Activated T-helper 1 cell treated with anti-CD3 and anti-CD28 coated beads, Interleukin-12 subunit alpha, Interleukin-12 subunit beta, Interleukin-2, Interleukin-4 antibody, amounts not matched to agents 30 ng/mL and 10 ng/mL and 1 ng/mL, durations not matched to agents 14 hours and 24 hours and 36 hours (primary cell): ENCODE data around the gene FER. TPM values are rescaled to one million over a fixed set of nuclear protein-coding genes. Genes with fewer than 3 reads are reported as not detected.

Source experiments
- DNase-seq: peaks from one replicate; pipeline ENCODE4 v3.0.0; 2021; ENCODE audit warnings: low spot score
- H3K27ac Mint-ChIP-seq: one replicate; pipeline ENCODE4 v1.8.0; 2021; ENCODE audit warnings: mild to moderate bottlenecking, mixed read lengths
- H3K27me3 Mint-ChIP-seq: one replicate; pipeline ENCODE4 v1.8.0; 2022; ENCODE audit warnings: mild to moderate bottlenecking, moderate library complexity, mixed read lengths; ENCODE audit not compliant: insufficient read depth
- H3K36me3 Mint-ChIP-seq: one replicate; pipeline ENCODE4 v1.8.0; 2021; ENCODE audit warnings: low read depth, mixed read lengths
- H3K4me1 Mint-ChIP-seq: one replicate; pipeline ENCODE4 v1.8.0; 2021; ENCODE audit warnings: low read depth, mixed read lengths
- H3K4me3 Mint-ChIP-seq: one replicate; pipeline ENCODE4 v1.8.0; 2021; ENCODE audit warnings: mild to moderate bottlenecking, moderate library complexity, mixed read lengths
- H3K9me3 Mint-ChIP-seq: one replicate; pipeline ENCODE4 v1.8.0; 2021; ENCODE audit warnings: mixed read lengths
- intact Hi-C: fragments of 100-400 bp; cut with micrococcal nuclease; formaldehyde crosslinking; loops from one replicate; pipeline ENCODE4 v1.15.1; 2024
- total RNA-seq: library from RNA; stranded (reverse); gene quantifications from 2 replicates; pipeline ENCODE4 v1.2.3, GENCODE V29; 2022

Gene FER
- total RNA-seq, 1 donor from 2014 or later, result 2.6 TPM

GRCh38 chr5:108728566-108729241, 19.0 kb upstream of the FER start:
- H3K27me3 Mint-ChIP-seq, result peaks cover 60% of the 10 kb centered on the region
- no peaks in the 10 kb centered on the region for H3K9me3 Mint-ChIP-seq
- peak; percentile 30 for DNase-seq
- peak overlapping the region; percentile 4 for H3K27ac Mint-ChIP-seq
- H3K36me3 Mint-ChIP-seq, result no peaks in the 10 kb centered on the region
- intact Hi-C loops, result loop anchor here (1.0 kb wide), 2 partner anchors 20 to 682 kb away; no protein-coding TSS in a partner anchor
- peaks cover 15% of the 10 kb centered on the region for H3K4me1 Mint-ChIP-seq
- peak overlapping the region; percentile 72 for H3K4me3 Mint-ChIP-seq

GRCh38 chr5:108729242-108729615, 18.5 kb upstream of the FER start:
- intact Hi-C loops, result no loop called here
- Mint-ChIP-seq H3K9me3 (no peaks in the 10 kb centered on the region), H3K27me3 (peaks cover 62% of the 10 kb centered on the region), H3K4me3 (peak overlapping the region; percentile 24), H3K36me3 (no peaks in the 10 kb centered on the region), H3K27ac (no peak overlapping the region), H3K4me1 (peaks cover 15% of the 10 kb centered on the region)
- no peak for DNase-seq

- Mint-ChIP-seq H3K27me3 (peaks cover 65% of the 10 kb centered on the region), H3K4me1 (peaks cover 15% of the 10 kb centered on the region), H3K36me3 (no peaks in the 10 kb centered on the region), H3K9me3 (no peaks in the 10 kb centered on the region), H3K4me3 (no peak overlapping the region), H3K27ac (no peak overlapping the region)
- no peak for DNase-seq
- intact Hi-C loops, result no loop called here
Measured at GRCh38 chr5:108730617-108731340, 16.9 kb upstream of the FER start.

- Mint-ChIP-seq H3K27me3 (peaks cover 37% of the 10 kb centered on the region), H3K4me1 (no peaks in the 10 kb centered on the region), H3K27ac (no peak overlapping the region), H3K36me3 (no peaks in the 10 kb centered on the region), H3K9me3 (no peaks in the 10 kb centered on the region), H3K4me3 (no peak overlapping the region)
- DNase-seq, result no peak
- intact Hi-C loops, result no loop called here
Measured at GRCh38 chr5:108735790-108736189, 11.9 kb upstream of the FER start.

- Mint-ChIP-seq H3K9me3 (no peaks in the 10 kb centered on the region), H3K4me3 (no peak overlapping the region), H3K36me3 (no peaks in the 10 kb centered on the region), H3K27ac (no peak overlapping the region), H3K27me3 (peaks cover 39% of the 10 kb centered on the region), H3K4me1 (no peaks in the 10 kb centered on the region)
- DNase-seq, result no peak
- intact Hi-C loops, result no loop called here
Measured at GRCh38 chr5:108736855-108737254, 10.8 kb upstream of the FER start.

GRCh38 chr5:108739376-108739775, 8.3 kb upstream of the FER start:
- intact Hi-C loops, result no loop called here
- H3K4me3 Mint-ChIP-seq, result no peak overlapping the region
- peaks cover 35% of the 10 kb centered on the region for H3K27me3 Mint-ChIP-seq

GRCh38 chr5:108739906-108740305, 7.8 kb upstream of the FER start:
- H3K27ac Mint-ChIP-seq, result no peak overlapping the region
- DNase-seq, result no peak
- H3K4me1 Mint-ChIP-seq, result no peaks in the 10 kb centered on the region
- no peaks in the 10 kb centered on the region for H3K9me3 Mint-ChIP-seq
- intact Hi-C loops, result loop anchor here (10.0 kb wide), 1 partner anchor 1355 kb away; no protein-coding TSS in a partner anchor
- H3K36me3 Mint-ChIP-seq, result no peaks in the 10 kb centered on the region
- peaks cover 31% of the 10 kb centered on the region for H3K27me3 Mint-ChIP-seq
- no peak overlapping the region for H3K4me3 Mint-ChIP-seq

More at GRCh38 chr5:108739376-108739775, 8.3 kb upstream of the FER start:
- no peaks in the 10 kb centered on the region for H3K4me1 Mint-ChIP-seq
- no peak for DNase-seq
- no peaks in the 10 kb centered on the region for H3K9me3 Mint-ChIP-seq
- H3K27ac Mint-ChIP-seq, result no peak overlapping the region
- H3K36me3 Mint-ChIP-seq, result no peaks in the 10 kb centered on the region

- intact Hi-C loops, result loop anchor here (10.0 kb wide), 1 partner anchor 1351 kb away; no protein-coding TSS in a partner anchor
- H3K27ac Mint-ChIP-seq, result no peak overlapping the region
- peaks cover 9% of the 10 kb centered on the region for H3K4me1 Mint-ChIP-seq
- no peaks in the 10 kb centered on the region for H3K9me3 Mint-ChIP-seq
- H3K36me3 Mint-ChIP-seq, result no peaks in the 10 kb centered on the region
- no peak overlapping the region for H3K4me3 Mint-ChIP-seq
- H3K27me3 Mint-ChIP-seq, result peaks cover 26% of the 10 kb centered on the region
- DNase-seq, result no peak
Measured at GRCh38 chr5:108743319-108743718, 4.4 kb upstream of the FER start.

GRCh38 chr5:108743846-108744245, 3.9 kb upstream of the FER start:
- no peaks in the 10 kb centered on the region for H3K9me3 Mint-ChIP-seq
- intact Hi-C loops, result loop anchor here (10.0 kb wide), 1 partner anchor 1351 kb away; no protein-coding TSS in a partner anchor
- no peaks in the 10 kb centered on the region for H3K36me3 Mint-ChIP-seq
- H3K4me3 Mint-ChIP-seq, result no peak overlapping the region
- no peak overlapping the region for H3K27ac Mint-ChIP-seq
- peaks cover 9% of the 10 kb centered on the region for H3K4me1 Mint-ChIP-seq
- DNase-seq, result no peak
- H3K27me3 Mint-ChIP-seq, result peaks cover 26% of the 10 kb centered on the region

GRCh38 chr5:108747111-108747773, 455 bp upstream of the FER start:
- intact Hi-C loops, result loop anchor here (10.0 kb wide), 1 partner anchor 1348 kb away; no protein-coding TSS in a partner anchor
- Mint-ChIP-seq H3K36me3 (no peaks in the 10 kb centered on the region), H3K4me3 (peak overlapping the region; percentile 87), H3K4me1 (peaks cover 15% of the 10 kb centered on the region), H3K27ac (peak overlapping the region; percentile 77), H3K9me3 (no peaks in the 10 kb centered on the region), H3K27me3 (peaks cover 30% of the 10 kb centered on the region)
- no peak for DNase-seq

GRCh38 chr5:108748401-108749127, 867 bp downstream of the FER start:
- H3K27me3 Mint-ChIP-seq, result peaks cover 30% of the 10 kb centered on the region
- H3K9me3 Mint-ChIP-seq, result no peaks in the 10 kb centered on the region
- H3K27ac Mint-ChIP-seq, result peak overlapping the region; percentile 68
- DNase-seq, result peak; percentile 95
- intact Hi-C loops, result loop anchor here (1.0 to 10.0 kb wide), 5 partner anchors 20 to 1346 kb away; partner anchors contain the start of gene MAN2A1
- H3K36me3 Mint-ChIP-seq, result no peaks in the 10 kb centered on the region
- peak overlapping the region; percentile 87 for H3K4me3 Mint-ChIP-seq
- peaks cover 15% of the 10 kb centered on the region for H3K4me1 Mint-ChIP-seq

GRCh38 chr5:108749128-108749861, 1.6 kb downstream of the FER start:
- Mint-ChIP-seq H3K27me3 (peaks cover 30% of the 10 kb centered on the region), H3K9me3 (no peaks in the 10 kb centered on the region), H3K4me1 (peaks cover 20% of the 10 kb centered on the region), H3K36me3 (no peaks in the 10 kb centered on the region), H3K4me3 (peak overlapping the region; percentile 87), H3K27ac (peak overlapping the region; percentile 71)
- intact Hi-C loops, result loop anchor here (2.0 to 10.0 kb wide), 2 partner anchors 368 to 1346 kb away; no protein-coding TSS in a partner anchor
- peak; percentile 16 for DNase-seq
